Measurements from ENCODE around the gene SLC5A11. TPM values are rescaled to one million over a fixed set of nuclear protein-coding genes. Genes with fewer than 3 reads are reported as not detected.

The SLC5A11 gene
- total and polyA plus RNA-seq, 2 of the 13 experiments (the other 11 are each of a cell fraction or from before 2014, with no cell fraction given) = 1.2 to 3.3 TPM

- no peak; the same call in 1 of the 2 replicates for TF ChIP-seq JUN (CRISPR knock-in tag; IDR thresholded peaks at IDR 0.05)
- no peak for TF ChIP-seq CBX2 (IDR thresholded peaks at IDR 0.05; ENCODE audit: low read depth, low read length)
- TF ChIP-seq CBX2 (CRISPR knock-in tag; IDR thresholded peaks at IDR 0.05; ENCODE audit: low read depth) = no peak
- no peak for TF ChIP-seq FLYWCH1 (CRISPR knock-in tag; IDR thresholded peaks at IDR 0.05)
- no peak for TF ChIP-seq NFKBIZ (CRISPR knock-in tag; IDR thresholded peaks at IDR 0.05)
- no peak for TF ChIP-seq ZNF280B (CRISPR knock-in tag; IDR thresholded peaks at IDR 0.05; ENCODE audit: borderline replicate concordance)
- no peak for TF ChIP-seq RBFOX2 (IDR thresholded peaks at IDR 0.05; ENCODE audit: low read depth, low read length)
- no peak for TF ChIP-seq POLR2AphosphoS5 (IDR thresholded peaks at IDR 0.05; ENCODE audit: low read depth, low read length)
- no peak for TF ChIP-seq ZNF207 (IDR thresholded peaks at IDR 0.05; ENCODE audit: borderline replicate concordance)
- no peak for TF ChIP-seq ZNF766 (CRISPR knock-in tag; IDR thresholded peaks at IDR 0.05; ENCODE audit: borderline replicate concordance)
- peak; percentile 41; the same call in 1 of the 2 replicates for TF ChIP-seq DMAP1 (CRISPR knock-in tag; IDR thresholded peaks at IDR 0.05)
- TF ChIP-seq CEBPB (IDR thresholded peaks at IDR 0.05; ENCODE audit: borderline replicate concordance, low read depth, low read length) = no peak
- no peak for TF ChIP-seq PHF21A (CRISPR knock-in tag; IDR thresholded peaks at IDR 0.05)
- peak; percentile 85 for TF ChIP-seq GFI1 (CRISPR knock-in tag; IDR thresholded peaks at IDR 0.05; ENCODE audit: borderline replicate concordance)
- TF ChIP-seq ZSCAN25 (CRISPR knock-in tag; IDR thresholded peaks at IDR 0.05) = no peak
- TF ChIP-seq ZNF331 (CRISPR knock-in tag; IDR thresholded peaks at IDR 0.05) = no peak
- no peak for TF ChIP-seq SP140L (CRISPR knock-in tag; IDR thresholded peaks at IDR 0.05; ENCODE audit: borderline replicate concordance)
- no peak for TF ChIP-seq AGO1 (IDR thresholded peaks at IDR 0.05; ENCODE audit: low read depth, low read length, poor library complexity, severe bottlenecking)
- no peak for TF ChIP-seq GLI4 (CRISPR knock-in tag; IDR thresholded peaks at IDR 0.05; ENCODE audit: borderline replicate concordance)
- 0 out of 2 replicates have a peak, but pooled peaks have one; percentile 18 for TF ChIP-seq ZMYM3 (CRISPR knock-in tag; IDR thresholded peaks at IDR 0.05)
- TF ChIP-seq GPN1 (CRISPR knock-in tag; IDR thresholded peaks at IDR 0.05; ENCODE audit: borderline replicate concordance) = no peak
- TF ChIP-seq MAFF (IDR thresholded peaks at IDR 0.05; ENCODE audit: low read depth, low read length) = peak; percentile 80
- no peak for TF ChIP-seq ZNF281 (CRISPR knock-in tag; IDR thresholded peaks at IDR 0.05; ENCODE audit: borderline replicate concordance)
- no peak for TF ChIP-seq SP4 (CRISPR knock-in tag; IDR thresholded peaks at IDR 0.05)
- peak; percentile 46 for TF ChIP-seq MNT (IDR thresholded peaks at IDR 0.05)
- no peak for TF ChIP-seq ZNF678 (CRISPR knock-in tag; IDR thresholded peaks at IDR 0.05)
Observed at GRCh38 chr16:24844101-24845030, 1.4 kb upstream of the SLC5A11 start (continued).

Measured in HepG2 (cell line).